Astrocyte (in vitro differentiated cells and primary cell): ENCODE data around the gene SOCS6. TPM values are rescaled to one million over a fixed set of nuclear protein-coding genes. Genes with fewer than 3 reads are reported as not detected.

Experiments used
- DNase-seq: peaks from one replicate; pipeline ENCODE4 v3.0.0-alpha.2; 2010; ENCODE audit warnings: low read depth
- FAIRE-seq: peaks from 2 replicates; lab custom pipeline; 2011; peaks lifted over from hg19 to GRCh38; lab: Jason Lieb, UNC
- H2AFZ ChIP-seq: 2 replicates; pipeline ENCODE4 v1.6.0; 2012; ENCODE audit warnings: low read depth, low read length, inconsistent platforms
- H3K27ac ChIP-seq: 2 replicates; pipeline ENCODE4 v1.5.1; 2011; ENCODE audit warnings: low read depth, low read length, inconsistent platforms
- H3K27me3 ChIP-seq: 2 replicates; pipeline ENCODE4 v1.6.0; 2011; ENCODE audit warnings: low read length, inconsistent platforms; ENCODE audit not compliant: insufficient read depth
- H3K36me3 ChIP-seq: 2 replicates; pipeline ENCODE4 v1.5.1; 2011; ENCODE audit warnings: low read length, inconsistent platforms; ENCODE audit not compliant: insufficient read depth
- H3K4me1 ChIP-seq: 2 replicates; pipeline ENCODE4 v1.5.1; 2011; ENCODE audit warnings: low read length, inconsistent platforms; ENCODE audit not compliant: insufficient read depth
- H3K4me2 ChIP-seq: 2 replicates; pipeline ENCODE4 v1.6.0; 2012; ENCODE audit warnings: low read length, inconsistent platforms
- H3K4me3 ChIP-seq: 2 replicates; pipeline ENCODE4 v1.5.1; 2011; ENCODE audit warnings: low read depth, mild to moderate bottlenecking, low read length, inconsistent platforms; ENCODE audit not compliant: insufficient read depth
- H3K79me2 ChIP-seq: 2 replicates; pipeline ENCODE4 v1.6.0; 2012; ENCODE audit warnings: mild to moderate bottlenecking, low read length, inconsistent platforms; ENCODE audit not compliant: insufficient read depth
- H3K9ac ChIP-seq: 2 replicates; pipeline ENCODE4 v1.6.0; 2012; ENCODE audit warnings: mild to moderate bottlenecking, low read length, inconsistent platforms
- H3K9me3 ChIP-seq: 2 replicates; pipeline ENCODE4 v1.5.1; 2012; ENCODE audit warnings: low read depth, mild to moderate bottlenecking, low read length, inconsistent platforms; ENCODE audit not compliant: insufficient read depth
- H4K20me1 ChIP-seq: 2 replicates; pipeline ENCODE4 v1.6.0; 2012; ENCODE audit warnings: low read length, inconsistent platforms; ENCODE audit not compliant: insufficient read depth
- H3K27ac Mint-ChIP-seq: one replicate; pipeline ENCODE4 v1.8.0; 2021; ENCODE audit warnings: mild to moderate bottlenecking, mixed read lengths; ENCODE audit not compliant: unreplicated experiment
- H3K27me3 Mint-ChIP-seq: one replicate; pipeline ENCODE4 v1.8.0; 2021; ENCODE audit warnings: low read depth, mixed read lengths; ENCODE audit not compliant: unreplicated experiment
- H3K36me3 Mint-ChIP-seq: one replicate; pipeline ENCODE4 v1.8.0; 2021; ENCODE audit warnings: low read depth, mixed read lengths; ENCODE audit not compliant: unreplicated experiment
- H3K4me1 Mint-ChIP-seq: one replicate; pipeline ENCODE4 v1.8.0; 2021; ENCODE audit warnings: low read depth, mixed read lengths; ENCODE audit not compliant: unreplicated experiment
- H3K4me3 Mint-ChIP-seq: one replicate; pipeline ENCODE4 v1.8.0; 2021; ENCODE audit warnings: mild to moderate bottlenecking, moderate library complexity, mixed read lengths; ENCODE audit not compliant: unreplicated experiment
- H3K9me3 Mint-ChIP-seq: one replicate; pipeline ENCODE4 v1.8.0; 2021; ENCODE audit warnings: mild to moderate bottlenecking, mixed read lengths; ENCODE audit not compliant: unreplicated experiment
- EZH2 ChIP-seq: IDR thresholded peaks from 2 replicates; pipeline ENCODE4 v1.6.1; 2012; ENCODE audit warnings: mild to moderate bottlenecking, low read length, inconsistent platforms; ENCODE audit not compliant: insufficient read depth
- total RNA-seq: library from RNA; stranded (reverse); gene quantifications from 2 replicates; pipeline ENCODE4 v1.2.1, GENCODE V29; 2021
- TF ChIP-seq, protein P1 (sequence below): IDR thresholded peaks from 2 replicates; pipeline ENCODE4 v1.5.1; 2011; ENCODE audit warnings: low read depth, mild to moderate bottlenecking, inconsistent platforms, low read length, moderate library complexity; ENCODE audit not compliant: insufficient read depth

SOCS6 gene
- total RNA-seq, 1 donor from 2014 or later = 24.1 TPM

DNA sequence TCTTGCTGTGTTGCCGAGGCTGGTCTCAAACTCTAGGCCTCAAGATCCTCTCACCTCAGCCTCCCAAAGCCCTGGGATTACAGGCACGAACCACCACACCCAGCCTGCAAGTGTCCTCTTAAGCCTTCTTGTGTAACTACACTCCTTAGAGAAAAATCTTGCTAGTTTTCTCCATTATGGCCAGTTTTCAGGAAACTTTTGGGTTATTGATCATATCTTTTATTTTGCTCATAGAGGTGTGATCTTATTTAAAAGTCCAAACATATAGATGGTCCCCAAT is 2.4 kb downstream of the SOCS6 start:
- H3K27me3 ChIP-seq = no peaks in the 10 kb centered on the region
- no peaks in the 10 kb centered on the region for H3K9me3 ChIP-seq
- H3K4me1 ChIP-seq = peaks cover 20% of the 10 kb centered on the region
- peaks cover 61% of the 10 kb centered on the region for H4K20me1 ChIP-seq
- FAIRE-seq (no peak), DNase-seq (no peak)
- Mint-ChIP-seq H3K27me3 (no peaks in the 10 kb centered on the region), H3K4me1 (peaks cover 40% of the 10 kb centered on the region), H3K4me3 (peak overlapping the region; percentile 100), H3K9me3 (no peaks in the 10 kb centered on the region), H3K36me3 (peaks cover 3% of the 10 kb centered on the region), H3K27ac (no peak overlapping the region)
- H3K9ac ChIP-seq = peak overlapping the region; percentile 93
- H3K4me3 ChIP-seq = no peak overlapping the region
- peaks cover 67% of the 10 kb centered on the region for H3K79me2 ChIP-seq
- H3K4me2 ChIP-seq = peak overlapping the region; percentile 87
- no peak overlapping the region for H2AFZ ChIP-seq
- no peak overlapping the region for H3K27ac ChIP-seq
- TF ChIP-seq EZH2 = no peak
- TF ChIP-seq, protein P1, sequence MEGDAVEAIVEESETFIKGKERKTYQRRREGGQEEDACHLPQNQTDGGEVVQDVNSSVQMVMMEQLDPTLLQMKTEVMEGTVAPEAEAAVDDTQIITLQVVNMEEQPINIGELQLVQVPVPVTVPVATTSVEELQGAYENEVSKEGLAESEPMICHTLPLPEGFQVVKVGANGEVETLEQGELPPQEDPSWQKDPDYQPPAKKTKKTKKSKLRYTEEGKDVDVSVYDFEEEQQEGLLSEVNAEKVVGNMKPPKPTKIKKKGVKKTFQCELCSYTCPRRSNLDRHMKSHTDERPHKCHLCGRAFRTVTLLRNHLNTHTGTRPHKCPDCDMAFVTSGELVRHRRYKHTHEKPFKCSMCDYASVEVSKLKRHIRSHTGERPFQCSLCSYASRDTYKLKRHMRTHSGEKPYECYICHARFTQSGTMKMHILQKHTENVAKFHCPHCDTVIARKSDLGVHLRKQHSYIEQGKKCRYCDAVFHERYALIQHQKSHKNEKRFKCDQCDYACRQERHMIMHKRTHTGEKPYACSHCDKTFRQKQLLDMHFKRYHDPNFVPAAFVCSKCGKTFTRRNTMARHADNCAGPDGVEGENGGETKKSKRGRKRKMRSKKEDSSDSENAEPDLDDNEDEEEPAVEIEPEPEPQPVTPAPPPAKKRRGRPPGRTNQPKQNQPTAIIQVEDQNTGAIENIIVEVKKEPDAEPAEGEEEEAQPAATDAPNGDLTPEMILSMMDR = no peak
- H3K36me3 ChIP-seq = no peaks in the 10 kb centered on the region

DNA sequence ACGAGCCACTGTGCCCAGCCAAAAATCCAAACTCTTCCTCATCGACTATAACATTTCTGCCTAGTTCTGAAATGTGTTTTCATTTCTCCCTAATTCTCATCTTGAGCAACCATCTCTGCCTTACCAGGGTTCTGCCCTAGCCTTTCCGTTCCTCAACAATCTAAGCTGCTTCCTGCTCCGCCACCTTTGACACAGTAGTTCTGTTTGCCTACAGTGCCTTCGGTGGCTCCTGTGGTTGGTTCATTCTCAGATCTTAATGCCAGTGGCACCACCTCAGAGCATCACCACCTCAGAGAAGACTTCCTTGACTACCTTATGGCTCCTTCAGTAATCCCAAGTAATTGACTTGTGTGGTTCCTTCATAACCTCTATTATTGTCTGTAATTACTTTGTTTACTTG is 3.8 kb downstream of the SOCS6 start:
- H3K9me3 ChIP-seq = no peaks in the 10 kb centered on the region
- H3K79me2 ChIP-seq = peaks cover 81% of the 10 kb centered on the region
- DNase-seq (no peak), FAIRE-seq (no peak)
- Mint-ChIP-seq H3K27me3 (no peaks in the 10 kb centered on the region), H3K4me1 (peaks cover 48% of the 10 kb centered on the region), H3K27ac (no peak overlapping the region), H3K9me3 (no peaks in the 10 kb centered on the region), H3K4me3 (no peak overlapping the region), H3K36me3 (peaks cover 3% of the 10 kb centered on the region)
- H3K4me1 ChIP-seq = peaks cover 23% of the 10 kb centered on the region
- TF ChIP-seq, protein P1 = no peak
- TF ChIP-seq EZH2 = no peak
- H2AFZ ChIP-seq = no peak overlapping the region
- no peaks in the 10 kb centered on the region for H3K27me3 ChIP-seq
- H4K20me1 ChIP-seq = peaks cover 73% of the 10 kb centered on the region
- H3K27ac ChIP-seq = no peak overlapping the region
- no peaks in the 10 kb centered on the region for H3K36me3 ChIP-seq
- H3K4me3 ChIP-seq = no peak overlapping the region
- H3K4me2 ChIP-seq = no peak overlapping the region
- H3K9ac ChIP-seq = no peak overlapping the region

DNA sequence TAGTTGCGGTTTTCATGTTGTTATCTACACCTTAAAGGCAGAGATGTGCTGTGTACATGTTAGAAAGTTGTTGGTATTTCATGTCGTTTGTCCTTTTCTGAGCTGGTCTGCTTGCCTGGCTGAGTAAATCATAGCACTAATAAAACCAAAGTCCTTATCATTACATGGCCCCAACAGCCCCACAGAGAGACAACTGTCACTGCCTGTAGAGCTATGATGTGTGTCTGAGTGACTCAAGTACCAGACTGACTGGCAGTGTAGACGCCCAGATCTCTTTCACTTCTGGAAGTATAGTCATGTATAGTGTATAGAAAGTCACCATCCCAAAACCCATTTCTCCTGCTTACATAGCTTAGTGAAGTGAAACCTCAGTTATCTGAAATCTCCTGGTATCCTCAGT is 4.3 kb downstream of the SOCS6 start:
- DNase-seq = no peak
- H3K27ac Mint-ChIP-seq = no peak overlapping the region
- H3K4me1 Mint-ChIP-seq = peaks cover 48% of the 10 kb centered on the region
- no peaks in the 10 kb centered on the region for H3K36me3 ChIP-seq
- H3K27me3 Mint-ChIP-seq = no peaks in the 10 kb centered on the region
- no peaks in the 10 kb centered on the region for H3K27me3 ChIP-seq
- peaks cover 23% of the 10 kb centered on the region for H3K4me1 ChIP-seq
- no peak overlapping the region for H3K27ac ChIP-seq
- TF ChIP-seq, protein P1 = no peak
- H4K20me1 ChIP-seq = peaks cover 76% of the 10 kb centered on the region
- no peaks in the 10 kb centered on the region for H3K9me3 Mint-ChIP-seq
- peaks cover 3% of the 10 kb centered on the region for H3K36me3 Mint-ChIP-seq
- no peaks in the 10 kb centered on the region for H3K9me3 ChIP-seq
- peak overlapping the region; percentile 10 for H3K4me2 ChIP-seq
- no peak overlapping the region for H3K4me3 ChIP-seq
- peaks cover 86% of the 10 kb centered on the region for H3K79me2 ChIP-seq
- no peak overlapping the region for H3K9ac ChIP-seq
- no peak for FAIRE-seq
- no peak overlapping the region for H2AFZ ChIP-seq
- no peak overlapping the region for H3K4me3 Mint-ChIP-seq
